IgD-negative memory B cell (primary cell): ENCODE results near the gene SEMA3D. TPM values are rescaled to one million over a fixed set of nuclear protein-coding genes. Genes with fewer than 3 reads are reported as not detected.

Experiments used
- H3K27ac Mint-ChIP-seq, 3 donors: one replicate each; pipeline ENCODE4 v1.8.0; 2020 to 2022; ENCODE audit warnings: mild to moderate bottlenecking in 3 of 3, mixed read lengths in 3 of 3, moderate library complexity in 1 of 3
- H3K27me3 Mint-ChIP-seq: one replicate; pipeline ENCODE4 v1.8.0; 2021; ENCODE audit warnings: mixed read lengths
- H3K36me3 Mint-ChIP-seq: one replicate; pipeline ENCODE4 v1.8.0; 2020; ENCODE audit warnings: mild to moderate bottlenecking, mixed read lengths
- H3K4me1 Mint-ChIP-seq, 3 donors: one replicate each; pipeline ENCODE4 v1.8.0; 2020 to 2022; ENCODE audit warnings: mixed read lengths in 3 of 3, mild to moderate bottlenecking in 1 of 3
- H3K4me3 Mint-ChIP-seq, 4 donors: one replicate each; pipeline ENCODE4 v1.8.0; 2020 to 2022; ENCODE audit warnings: mild to moderate bottlenecking in 4 of 4, mixed read lengths in 4 of 4, moderate library complexity in 3 of 4
- H3K9me3 Mint-ChIP-seq, 3 donors: one replicate each; pipeline ENCODE4 v1.8.0; 2020 to 2021; ENCODE audit warnings: mixed read lengths in 3 of 3, mild to moderate bottlenecking in 1 of 3
- polyA plus RNA-seq: library from polyadenylated mRNA; unstranded; fragments of 300-500 nt; fragmentation: Illumina TruSeq; gene quantifications from one replicate; pipeline ENCODE4 v1.2.3, GENCODE V29; 2021

The SEMA3D gene
- polyA plus RNA-seq, 1 donor from 2014 or later, result not detected

DNA sequence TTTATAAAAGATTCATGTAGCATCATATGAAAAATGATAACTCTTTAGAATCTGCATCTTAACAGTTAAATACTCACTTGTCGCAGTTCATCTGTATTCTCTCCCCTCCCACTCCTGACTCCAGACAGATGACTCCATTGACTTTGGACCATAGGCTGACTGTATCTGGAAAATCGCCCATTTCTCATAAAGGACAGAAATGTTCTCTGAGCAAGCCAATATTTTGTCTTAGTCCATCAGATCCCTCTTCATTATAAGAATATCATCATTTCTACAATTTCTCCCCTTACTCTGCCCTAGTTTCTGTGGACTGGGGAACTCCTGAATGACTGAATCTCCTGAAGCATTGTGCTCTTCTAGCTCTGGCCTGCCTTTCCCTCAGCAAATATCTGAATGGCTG is 125.4 kb downstream of the SEMA3D start:
- H3K36me3 Mint-ChIP-seq, result peaks cover 2% of the 10 kb centered on the region
- no peaks in the 10 kb centered on the region for H3K9me3 Mint-ChIP-seq
- no peak overlapping the region for H3K4me3 Mint-ChIP-seq
- no peaks in the 10 kb centered on the region for H3K27me3 Mint-ChIP-seq
- no peak overlapping the region for H3K27ac Mint-ChIP-seq
- H3K4me1 Mint-ChIP-seq, result no peaks in the 10 kb centered on the region

DNA sequence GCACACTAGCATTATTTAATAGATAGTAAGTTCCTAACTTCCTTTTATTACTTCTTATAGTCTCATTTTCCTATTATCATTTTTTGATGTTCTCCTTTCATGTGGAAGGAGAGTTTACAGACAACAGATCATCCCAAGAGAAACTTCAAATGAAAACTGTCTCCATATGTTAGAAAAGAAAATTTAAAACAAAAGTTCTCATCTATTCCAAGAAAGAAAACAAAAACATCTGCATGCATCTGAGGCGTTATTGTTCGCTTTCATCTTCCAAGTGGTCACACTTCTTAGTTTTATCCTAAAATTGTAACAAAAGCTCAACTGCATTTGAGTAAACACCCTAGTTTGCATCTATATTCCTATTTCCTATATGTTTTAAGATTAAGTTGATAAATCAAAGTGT is 126.2 kb downstream of the SEMA3D start:
- Mint-ChIP-seq H3K36me3 (peaks cover 2% of the 10 kb centered on the region), H3K27me3 (no peaks in the 10 kb centered on the region), H3K27ac (no peak overlapping the region), H3K4me1 (no peaks in the 10 kb centered on the region), H3K4me3 (no peak overlapping the region), H3K9me3 (no peaks in the 10 kb centered on the region)

DNA sequence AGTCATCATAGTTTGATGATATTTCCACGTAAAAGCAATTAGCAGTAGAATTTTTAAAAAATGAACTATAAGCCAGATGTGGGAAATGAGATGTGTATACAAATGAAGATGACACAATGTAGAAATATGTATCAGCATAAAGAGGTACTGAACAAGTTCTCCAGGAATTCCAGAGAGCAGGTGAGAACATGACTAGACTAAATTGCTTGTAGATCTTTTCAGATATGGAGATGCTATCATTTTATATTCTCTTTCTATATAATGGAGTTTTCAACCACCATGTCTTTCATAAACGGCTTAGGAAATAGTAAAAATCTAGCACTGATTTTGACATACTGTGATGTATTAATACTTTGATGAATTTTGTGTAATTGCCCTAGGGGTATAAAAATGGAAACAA is 130.9 kb downstream of the SEMA3D start:
- H3K4me1 Mint-ChIP-seq, result no peaks in the 10 kb centered on the region
- H3K4me3 Mint-ChIP-seq, result no peak overlapping the region
- no peaks in the 10 kb centered on the region for H3K27me3 Mint-ChIP-seq
- no peaks in the 10 kb centered on the region for H3K9me3 Mint-ChIP-seq
- peaks cover 2% of the 10 kb centered on the region for H3K36me3 Mint-ChIP-seq
- no peak overlapping the region for H3K27ac Mint-ChIP-seq

DNA sequence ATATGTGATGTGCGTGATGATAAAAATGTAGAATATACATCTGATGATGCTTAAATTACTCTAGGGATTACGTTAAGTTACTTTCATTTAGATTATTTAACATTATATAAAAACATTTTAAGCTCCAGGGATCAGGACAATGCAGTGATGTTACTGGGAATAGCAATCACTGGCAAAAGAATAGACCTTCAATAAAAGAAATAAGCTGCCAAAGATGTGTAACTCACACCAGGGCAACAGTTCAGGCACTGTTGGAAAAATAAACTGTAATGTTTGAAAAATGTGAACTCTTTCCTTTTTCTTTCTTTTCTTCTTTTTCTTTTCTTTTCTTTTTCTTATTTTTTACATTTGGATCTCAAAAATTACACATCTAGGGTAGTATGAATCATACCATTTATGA is 131.7 kb downstream of the SEMA3D start:
- H3K9me3 Mint-ChIP-seq, result no peaks in the 10 kb centered on the region
- H3K4me1 Mint-ChIP-seq, result no peaks in the 10 kb centered on the region
- H3K36me3 Mint-ChIP-seq, result peaks cover 2% of the 10 kb centered on the region
- no peak overlapping the region for H3K27ac Mint-ChIP-seq
- H3K27me3 Mint-ChIP-seq, result no peaks in the 10 kb centered on the region
- H3K4me3 Mint-ChIP-seq, result no peak overlapping the region

DNA sequence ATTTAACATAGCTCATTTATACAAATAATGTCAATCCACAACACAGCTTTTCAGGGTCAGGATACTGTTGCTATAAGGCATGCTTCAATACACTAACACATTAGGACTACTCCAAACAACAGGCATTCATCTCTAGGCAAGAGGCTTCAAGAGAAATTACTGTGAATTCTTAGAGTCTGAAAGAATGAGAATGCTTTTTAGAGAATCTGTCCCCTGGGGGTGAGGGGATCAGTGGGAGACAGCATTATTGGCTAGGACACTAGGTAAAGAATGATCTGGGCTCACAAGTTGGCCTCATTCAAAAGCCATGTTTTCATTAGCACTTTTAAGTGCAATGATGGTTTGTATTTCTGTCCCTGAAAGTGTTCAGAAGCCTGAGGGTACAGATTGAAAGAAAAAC is 132.6 kb downstream of the SEMA3D start:
- peaks cover 2% of the 10 kb centered on the region for H3K36me3 Mint-ChIP-seq
- no peaks in the 10 kb centered on the region for H3K27me3 Mint-ChIP-seq
- H3K9me3 Mint-ChIP-seq, result no peaks in the 10 kb centered on the region
- no peak overlapping the region for H3K27ac Mint-ChIP-seq
- H3K4me3 Mint-ChIP-seq, result no peak overlapping the region
- H3K4me1 Mint-ChIP-seq, result no peaks in the 10 kb centered on the region

DNA sequence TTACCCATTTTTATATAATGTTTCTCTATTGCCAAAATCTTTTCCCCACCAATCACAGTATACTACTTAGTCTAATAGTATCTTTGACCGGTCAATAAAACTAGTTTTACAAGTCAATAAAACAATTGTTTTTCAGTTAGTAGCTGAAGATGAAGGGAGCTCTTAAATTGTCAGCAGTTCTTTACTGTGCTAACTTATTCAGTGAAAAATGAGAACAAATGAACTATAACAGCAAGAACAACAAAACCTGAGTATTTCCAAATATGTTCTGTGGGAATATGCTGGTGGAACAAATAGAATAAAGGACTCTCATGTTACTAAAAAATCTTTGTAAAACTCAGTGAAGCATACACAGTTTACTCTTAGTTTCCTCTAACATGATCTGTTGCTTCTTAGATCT is 134.0 kb downstream of the SEMA3D start:
- Mint-ChIP-seq H3K36me3 (peaks cover 2% of the 10 kb centered on the region), H3K27me3 (no peaks in the 10 kb centered on the region), H3K9me3 (no peaks in the 10 kb centered on the region), H3K4me1 (no peaks in the 10 kb centered on the region), H3K4me3 (no peak overlapping the region), H3K27ac (no peak overlapping the region)

DNA sequence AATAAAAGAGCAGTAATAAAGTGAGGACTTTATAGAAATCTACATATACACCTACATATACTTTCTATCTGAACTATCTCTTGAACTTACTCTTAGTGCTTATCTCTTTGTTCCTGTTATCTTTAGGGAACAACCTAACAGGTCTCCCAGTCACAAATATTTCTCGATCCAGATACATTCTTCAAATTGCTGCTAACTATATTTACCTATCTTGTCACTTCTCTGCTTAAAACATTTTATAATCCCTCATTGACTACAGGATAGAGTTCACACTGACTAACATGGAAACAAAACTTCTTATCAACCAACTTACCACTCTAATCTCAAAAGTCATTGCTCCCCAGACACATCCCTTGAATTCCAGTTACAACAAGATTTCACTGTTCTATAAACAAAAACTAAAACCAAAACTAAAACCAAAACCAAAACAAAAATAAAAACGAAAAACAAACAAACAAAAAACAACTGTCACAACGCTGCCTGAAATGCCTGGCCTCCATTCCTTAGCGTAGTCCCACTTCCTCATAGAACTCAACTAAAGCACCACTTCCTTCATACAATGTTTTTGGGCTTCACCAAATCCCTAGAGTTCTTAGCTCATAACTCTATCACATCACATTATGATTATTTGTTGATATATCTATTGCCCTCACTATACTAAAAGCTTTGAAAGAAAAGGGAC is 134.7 kb downstream of the SEMA3D start:
- no peaks in the 10 kb centered on the region for H3K27me3 Mint-ChIP-seq
- H3K4me1 Mint-ChIP-seq, result no peaks in the 10 kb centered on the region
- H3K9me3 Mint-ChIP-seq, result no peaks in the 10 kb centered on the region
- H3K27ac Mint-ChIP-seq, result no peak overlapping the region
- peaks cover 2% of the 10 kb centered on the region for H3K36me3 Mint-ChIP-seq
- H3K4me3 Mint-ChIP-seq, result no peak overlapping the region

DNA sequence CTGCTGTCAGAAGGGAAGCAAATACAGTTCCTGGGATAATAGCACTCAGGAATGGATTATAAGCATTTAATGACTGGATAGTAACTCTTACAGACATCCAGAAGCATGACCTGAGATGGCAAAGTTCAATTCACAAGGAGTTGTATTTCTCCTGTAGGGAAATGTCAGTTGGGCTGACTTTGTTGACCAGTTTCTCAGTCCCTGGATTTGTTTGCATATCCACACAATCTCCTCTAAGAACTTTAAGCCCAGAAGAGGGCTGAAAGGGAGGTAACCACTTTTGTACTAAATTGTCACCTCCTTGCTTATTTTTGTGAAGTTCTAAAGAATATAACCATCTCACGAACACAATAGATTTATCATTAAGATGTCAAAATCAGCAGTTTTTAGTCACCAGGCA is 140.3 kb downstream of the SEMA3D start:
- Mint-ChIP-seq H3K9me3 (no peaks in the 10 kb centered on the region), H3K36me3 (no peaks in the 10 kb centered on the region), H3K4me1 (no peaks in the 10 kb centered on the region), H3K27me3 (no peaks in the 10 kb centered on the region), H3K27ac (no peak overlapping the region), H3K4me3 (no peak overlapping the region)

DNA sequence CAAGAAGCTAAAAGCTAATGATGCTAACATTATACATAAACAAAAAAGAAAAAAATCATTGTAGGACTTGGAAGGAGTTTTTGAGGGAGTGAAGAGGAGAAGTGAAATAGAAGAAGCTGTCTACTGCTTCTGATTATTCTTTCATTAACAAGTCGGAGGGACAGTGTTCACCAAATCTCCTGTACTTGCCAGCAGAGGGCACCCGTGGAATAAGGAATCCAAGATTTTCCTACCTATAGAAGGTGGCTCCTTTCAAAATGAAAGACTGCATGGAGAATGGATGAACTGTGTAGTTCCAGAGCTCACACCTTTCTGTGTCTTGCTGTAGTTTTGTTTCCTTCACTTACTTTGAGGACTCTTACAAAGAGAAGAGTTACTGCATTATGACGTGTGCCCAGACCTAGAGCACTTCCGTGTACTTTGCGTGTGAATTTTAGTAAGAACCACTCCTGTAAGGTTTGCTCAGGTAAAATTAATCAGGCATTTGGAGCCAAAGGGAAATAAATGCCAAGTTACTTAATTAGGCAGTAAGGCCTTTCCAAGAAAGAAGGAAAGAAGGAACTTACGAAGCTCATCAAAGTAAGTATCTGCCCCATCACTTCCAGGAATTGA is 145.1 kb downstream of the SEMA3D start:
- H3K4me3 Mint-ChIP-seq, result no peak overlapping the region
- no peaks in the 10 kb centered on the region for H3K36me3 Mint-ChIP-seq
- peaks cover 4% of the 10 kb centered on the region for H3K27me3 Mint-ChIP-seq
- H3K9me3 Mint-ChIP-seq, result no peaks in the 10 kb centered on the region
- peaks cover 0 to 4% (median 0%) of the 10 kb centered on the region in 3 donors for H3K4me1 Mint-ChIP-seq
- H3K27ac Mint-ChIP-seq, result no peak overlapping the region

DNA sequence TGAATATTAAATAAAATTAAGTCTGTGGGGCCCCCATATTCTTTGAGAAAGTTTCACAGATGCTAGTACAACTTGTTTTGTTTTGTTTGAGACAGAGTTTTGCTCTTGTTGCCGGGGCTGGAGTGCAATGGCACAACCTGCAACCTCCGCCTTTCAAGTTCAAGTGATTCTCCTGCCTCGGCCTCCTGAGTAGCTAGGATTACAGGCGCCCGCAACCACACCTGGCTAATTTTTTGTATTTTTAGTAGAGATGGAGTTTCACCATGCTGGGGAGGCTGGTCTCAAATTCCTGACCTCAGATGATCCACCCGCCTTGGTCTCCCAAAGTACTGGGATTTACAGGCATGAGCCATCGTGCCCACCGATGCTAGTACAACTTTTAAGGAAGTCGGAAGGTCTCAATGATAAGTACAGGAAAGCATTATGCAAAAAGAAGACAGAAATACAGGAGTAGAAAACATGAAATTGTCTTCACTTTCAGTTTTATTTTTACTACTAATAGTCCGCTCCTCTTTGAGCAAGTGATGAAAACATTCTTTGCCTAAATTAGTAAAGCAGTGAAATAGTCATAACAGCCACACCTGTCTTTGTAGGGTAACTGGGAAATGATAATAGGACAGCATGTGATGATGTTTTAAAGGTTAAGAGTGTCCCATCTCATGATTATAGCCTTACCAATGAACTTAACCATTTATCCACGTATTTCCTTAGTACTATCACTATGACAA is 147.5 kb downstream of the SEMA3D start:
- Mint-ChIP-seq H3K9me3 (no peaks in the 10 kb centered on the region), H3K4me1 (peaks cover 0 to 4% (median 0%) of the 10 kb centered on the region in 3 donors), H3K27ac (no peak overlapping the region), H3K36me3 (no peaks in the 10 kb centered on the region), H3K27me3 (peaks cover 4% of the 10 kb centered on the region), H3K4me3 (no peak overlapping the region)

DNA sequence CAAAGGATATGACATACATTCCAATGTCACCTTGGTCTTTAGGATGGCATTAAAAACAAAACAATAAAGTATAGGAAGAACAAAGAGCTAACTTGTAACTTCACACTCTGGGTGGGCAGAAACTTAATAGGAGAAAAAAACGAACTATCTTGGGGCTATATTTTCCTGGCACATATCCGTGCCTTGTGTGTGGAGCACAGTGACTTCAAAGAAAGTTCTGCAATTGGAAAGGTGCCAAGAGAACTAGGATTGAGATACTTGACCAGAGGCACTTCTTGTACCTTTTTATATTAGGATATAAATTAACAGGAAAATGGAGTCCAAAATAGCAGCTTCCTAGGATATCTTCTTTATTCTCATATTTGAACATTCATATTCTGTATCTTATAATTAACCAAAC is 148.4 kb downstream of the SEMA3D start:
- Mint-ChIP-seq H3K27ac (no peak overlapping the region), H3K27me3 (peaks cover 4% of the 10 kb centered on the region), H3K4me3 (no peak overlapping the region), H3K36me3 (no peaks in the 10 kb centered on the region), H3K9me3 (no peaks in the 10 kb centered on the region), H3K4me1 (peaks cover 0 to 4% (median 0%) of the 10 kb centered on the region in 3 donors)

DNA sequence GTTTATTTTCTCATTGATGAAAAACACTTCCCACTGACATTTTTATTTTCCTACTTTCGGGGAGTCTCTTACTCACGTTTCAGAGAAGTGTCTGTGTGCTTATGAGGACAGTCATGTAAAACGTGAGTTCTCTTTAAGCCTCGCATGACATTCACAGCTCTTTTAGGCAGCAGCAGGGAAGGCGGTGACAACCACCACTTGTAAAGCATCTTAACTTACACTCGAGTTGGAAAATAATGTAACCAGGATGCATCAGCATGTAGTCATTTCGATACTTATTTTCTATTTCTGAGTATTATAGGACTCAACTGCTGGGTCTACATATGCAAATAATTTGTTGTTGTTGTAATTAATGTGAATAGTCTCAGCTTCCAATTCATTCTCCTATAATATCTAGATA is 153.6 kb downstream of the SEMA3D start:
- no peaks in the 10 kb centered on the region for H3K27me3 Mint-ChIP-seq
- no peak overlapping the region for H3K4me3 Mint-ChIP-seq
- H3K27ac Mint-ChIP-seq, result no peak overlapping the region
- no peaks in the 10 kb centered on the region for H3K36me3 Mint-ChIP-seq
- H3K9me3 Mint-ChIP-seq, result no peaks in the 10 kb centered on the region
- no peaks in the 10 kb centered on the region for H3K4me1 Mint-ChIP-seq

DNA sequence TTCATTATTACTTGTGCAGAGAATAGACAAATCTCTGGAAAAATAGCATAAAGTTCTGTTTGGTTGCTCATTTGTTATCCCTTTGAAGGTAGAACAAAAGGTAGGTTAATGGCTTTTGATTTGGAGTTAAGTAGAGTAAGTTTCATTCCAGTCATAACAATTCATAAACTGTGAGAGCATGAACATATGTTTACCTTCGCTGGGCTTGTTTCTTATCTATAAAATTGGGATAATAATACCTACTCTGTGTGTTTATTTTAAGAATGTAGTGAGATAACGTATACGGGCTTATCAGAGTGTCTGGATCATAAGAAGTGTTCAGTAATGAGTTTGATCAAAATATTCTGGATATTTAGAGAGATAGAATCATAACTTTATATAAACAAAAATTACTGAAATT is 155.4 kb downstream of the SEMA3D start:
- H3K27me3 Mint-ChIP-seq, result no peaks in the 10 kb centered on the region
- no peaks in the 10 kb centered on the region for H3K9me3 Mint-ChIP-seq
- no peaks in the 10 kb centered on the region for H3K36me3 Mint-ChIP-seq
- no peaks in the 10 kb centered on the region for H3K4me1 Mint-ChIP-seq
- H3K27ac Mint-ChIP-seq, result no peak overlapping the region
- no peak overlapping the region for H3K4me3 Mint-ChIP-seq

DNA sequence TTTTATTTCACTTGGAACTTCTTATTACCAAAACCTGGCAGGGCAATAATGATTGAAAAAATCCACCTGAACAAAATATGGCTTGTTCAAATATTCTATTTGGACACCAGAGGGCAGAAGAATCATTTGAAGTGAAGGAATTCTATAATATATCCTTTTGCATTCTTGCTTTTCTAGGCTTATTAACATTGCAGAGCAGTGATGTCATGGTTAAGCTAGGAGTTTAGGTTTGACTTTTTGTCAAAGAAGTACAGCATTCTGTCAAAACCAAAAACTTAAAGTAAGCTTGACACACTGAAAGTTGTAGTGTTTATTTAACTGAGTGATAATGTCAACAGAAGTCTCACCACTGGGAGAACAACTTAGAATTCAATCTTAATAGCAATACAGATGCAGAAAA is 156.0 kb downstream of the SEMA3D start:
- Mint-ChIP-seq H3K36me3 (no peaks in the 10 kb centered on the region), H3K9me3 (no peaks in the 10 kb centered on the region), H3K4me1 (no peaks in the 10 kb centered on the region), H3K27ac (no peak overlapping the region), H3K27me3 (no peaks in the 10 kb centered on the region), H3K4me3 (no peak overlapping the region)

DNA sequence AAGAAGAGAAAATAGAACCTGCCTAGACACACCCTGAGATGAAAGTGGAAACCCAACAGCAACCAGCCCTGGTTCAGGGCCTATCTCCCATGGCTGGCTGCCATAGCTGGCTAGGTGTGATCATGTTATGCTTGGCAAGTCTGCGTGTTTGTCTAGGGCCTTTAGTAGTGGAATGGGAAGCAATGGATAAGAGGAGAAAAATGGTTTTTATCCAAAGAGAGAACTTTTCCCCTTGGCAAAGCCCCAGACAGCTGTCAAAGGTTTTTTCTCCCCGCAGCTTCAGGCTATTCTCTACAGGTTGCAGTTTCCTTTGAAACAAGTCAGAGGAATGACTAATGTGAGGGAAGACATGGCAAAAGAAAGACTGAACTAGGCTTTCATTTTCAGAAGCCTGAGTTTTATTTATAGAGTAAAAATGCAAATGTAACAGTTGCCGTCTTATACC is 161.5 kb downstream of the SEMA3D start:
- Mint-ChIP-seq H3K27ac (no peak overlapping the region), H3K36me3 (no peaks in the 10 kb centered on the region), H3K9me3 (no peaks in the 10 kb centered on the region), H3K27me3 (no peaks in the 10 kb centered on the region), H3K4me1 (no peaks in the 10 kb centered on the region), H3K4me3 (no peak overlapping the region)

DNA sequence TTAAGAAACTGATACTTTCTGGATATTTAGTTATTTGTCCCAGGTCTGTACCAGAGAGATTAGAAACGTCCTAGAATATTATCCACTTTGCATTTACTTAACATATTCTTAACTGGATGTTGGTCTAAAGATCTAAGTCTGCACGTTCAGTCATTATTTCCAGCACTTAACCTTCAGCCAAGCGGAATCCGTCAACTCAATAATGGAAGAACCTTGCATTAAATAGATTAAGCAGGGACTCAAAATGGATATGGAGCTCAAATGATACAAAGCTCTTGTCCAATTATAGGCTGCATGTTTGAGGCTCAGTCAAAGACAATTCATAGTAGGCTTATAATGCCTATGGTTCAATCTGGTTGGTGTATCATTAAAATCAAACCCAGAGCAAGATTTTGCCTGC is 162.9 kb downstream of the SEMA3D start:
- Mint-ChIP-seq H3K4me3 (no peak overlapping the region), H3K27ac (no peak overlapping the region), H3K9me3 (no peaks in the 10 kb centered on the region), H3K27me3 (no peaks in the 10 kb centered on the region), H3K4me1 (no peaks in the 10 kb centered on the region), H3K36me3 (no peaks in the 10 kb centered on the region)
